NOMO-1 (cell line): Measurements from ENCODE around the gene RFX2.

ENCODE experiments used
- DNase-seq, 2 experiments: peaks; one replicate each; lab custom pipeline; 2025; ENCODE audit not compliant: unreplicated experiment in 2 of 2; lab: John Stamatoyannopoulos, UW

The RFX2 gene

DNA sequence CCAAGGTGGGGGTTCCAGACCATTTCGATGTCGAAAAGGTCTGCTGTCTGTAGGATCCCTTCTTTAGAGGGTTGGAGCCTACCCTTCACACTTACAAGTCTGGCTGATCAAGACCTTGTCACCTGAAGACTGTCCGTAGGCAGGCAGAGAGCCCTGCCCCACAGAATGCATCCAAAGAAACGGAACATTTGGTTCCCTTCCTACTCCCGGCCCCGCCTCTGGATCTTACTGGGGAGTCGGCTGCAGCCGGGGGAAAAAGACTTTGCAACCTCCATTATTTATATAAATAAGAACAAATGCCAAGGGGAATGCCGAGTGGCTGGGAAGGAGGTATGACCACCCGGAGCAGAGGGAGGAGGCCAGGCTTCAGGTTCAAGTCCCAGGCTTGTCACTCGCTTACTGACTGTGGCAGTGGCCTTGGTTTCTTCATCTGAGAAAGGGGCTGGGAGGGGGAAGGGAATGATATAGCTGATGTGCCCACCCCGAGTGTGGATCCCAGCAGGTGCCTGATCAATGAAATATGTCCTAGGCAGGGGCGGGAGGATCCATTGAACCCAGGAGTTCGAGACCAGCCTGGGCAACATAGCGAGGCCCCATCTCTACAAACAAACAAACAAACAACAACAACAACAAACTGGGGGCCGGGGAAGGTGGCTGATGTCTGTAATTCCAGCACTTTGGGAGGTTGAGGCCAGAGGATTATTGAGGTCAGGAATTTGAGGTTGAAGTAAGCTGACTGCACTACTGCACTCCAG is 48.7 kb downstream of the RFX2 start:
- DNase-seq = no peak

DNA sequence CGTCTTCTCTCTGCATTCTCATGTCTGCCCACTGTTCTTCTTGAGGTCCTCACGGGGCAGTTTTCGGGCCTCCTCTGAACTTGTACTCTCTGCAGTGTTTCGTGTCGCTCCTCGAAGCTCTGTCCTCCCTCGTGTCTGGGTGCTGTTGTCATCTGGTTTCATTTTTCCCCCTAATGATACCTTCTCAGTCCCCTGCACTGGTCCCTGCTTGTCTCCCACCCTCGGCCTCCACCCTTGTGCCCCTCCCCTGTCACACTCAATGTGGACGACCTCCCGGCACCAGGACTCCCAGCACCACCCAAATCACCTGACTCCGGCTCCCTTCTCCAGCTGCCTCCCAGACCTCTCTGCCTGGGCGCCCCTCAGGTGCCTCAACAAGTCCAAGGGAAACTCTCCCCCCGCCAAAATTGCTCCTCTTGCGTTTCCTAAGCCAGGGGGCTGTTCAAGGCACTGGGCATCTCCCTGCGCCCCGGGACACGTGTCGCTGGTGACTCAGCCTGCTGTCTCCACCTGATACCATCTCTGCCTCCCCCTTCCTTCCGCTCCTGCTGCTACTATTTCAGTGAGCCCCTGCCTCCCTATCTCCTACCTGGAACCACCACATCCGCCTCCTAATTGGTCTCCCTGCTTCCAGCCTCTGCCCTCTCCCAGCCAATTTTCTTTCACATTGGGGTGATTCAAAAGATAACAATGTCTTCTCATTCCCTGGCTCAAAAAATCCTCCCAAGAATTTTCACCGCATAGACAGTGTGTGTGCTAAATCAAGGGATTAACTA is 49.5 kb downstream of the RFX2 start:
- no peak for DNase-seq

DNA sequence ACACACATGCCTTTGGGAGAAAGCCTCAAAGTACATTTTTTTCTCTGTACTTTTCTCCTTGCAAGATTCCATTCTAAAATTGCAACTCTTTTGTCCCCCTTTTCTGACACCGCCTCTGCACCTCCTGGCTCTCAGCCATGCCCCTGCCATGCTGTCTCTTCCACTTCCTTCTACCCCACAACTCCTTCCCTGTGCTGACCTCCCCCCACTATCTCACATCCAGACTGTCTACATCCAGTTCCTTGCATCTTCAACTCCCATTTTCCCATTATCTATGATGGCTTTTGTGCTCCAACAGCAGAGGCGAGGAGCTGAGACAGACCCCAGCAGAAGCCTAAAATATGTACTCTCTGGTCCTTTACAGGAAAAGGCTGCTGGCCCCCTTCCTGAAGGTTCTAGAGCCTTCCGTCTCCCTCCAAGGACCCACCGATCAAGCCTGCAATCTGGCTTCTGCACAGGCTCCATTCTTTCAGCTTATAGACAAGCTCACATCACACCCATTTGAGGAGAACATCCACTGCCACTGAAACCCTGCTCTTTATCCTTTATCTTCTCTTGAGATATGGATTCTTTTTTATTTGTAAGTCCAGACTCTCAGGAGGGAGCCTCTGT is 50.2 kb downstream of the RFX2 start:
- DNase-seq = no peak

DNA sequence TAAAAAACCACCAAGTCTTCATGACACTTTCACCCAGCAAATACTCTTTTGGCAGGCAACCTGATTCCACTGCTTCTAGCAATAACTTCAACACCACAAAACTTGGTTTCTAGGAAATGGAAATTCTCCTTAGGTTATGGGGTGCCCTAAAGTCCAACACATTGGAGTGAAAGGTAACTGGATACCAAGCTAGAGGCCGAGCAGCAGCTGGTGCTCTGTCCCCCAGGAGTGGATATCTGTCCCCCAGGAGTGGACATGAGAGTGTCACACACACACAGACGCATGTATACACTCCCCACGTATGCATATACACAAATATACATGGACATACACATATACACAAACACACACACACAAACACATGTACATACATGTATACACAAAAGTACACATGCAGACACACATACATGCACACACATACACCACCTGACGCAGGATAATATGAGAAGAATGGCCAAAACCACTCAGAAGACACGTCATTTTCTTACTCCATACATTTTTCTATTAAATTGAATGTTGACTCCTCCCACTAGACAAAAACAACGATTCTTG is 50.8 kb downstream of the RFX2 start:
- no peak for DNase-seq

DNA sequence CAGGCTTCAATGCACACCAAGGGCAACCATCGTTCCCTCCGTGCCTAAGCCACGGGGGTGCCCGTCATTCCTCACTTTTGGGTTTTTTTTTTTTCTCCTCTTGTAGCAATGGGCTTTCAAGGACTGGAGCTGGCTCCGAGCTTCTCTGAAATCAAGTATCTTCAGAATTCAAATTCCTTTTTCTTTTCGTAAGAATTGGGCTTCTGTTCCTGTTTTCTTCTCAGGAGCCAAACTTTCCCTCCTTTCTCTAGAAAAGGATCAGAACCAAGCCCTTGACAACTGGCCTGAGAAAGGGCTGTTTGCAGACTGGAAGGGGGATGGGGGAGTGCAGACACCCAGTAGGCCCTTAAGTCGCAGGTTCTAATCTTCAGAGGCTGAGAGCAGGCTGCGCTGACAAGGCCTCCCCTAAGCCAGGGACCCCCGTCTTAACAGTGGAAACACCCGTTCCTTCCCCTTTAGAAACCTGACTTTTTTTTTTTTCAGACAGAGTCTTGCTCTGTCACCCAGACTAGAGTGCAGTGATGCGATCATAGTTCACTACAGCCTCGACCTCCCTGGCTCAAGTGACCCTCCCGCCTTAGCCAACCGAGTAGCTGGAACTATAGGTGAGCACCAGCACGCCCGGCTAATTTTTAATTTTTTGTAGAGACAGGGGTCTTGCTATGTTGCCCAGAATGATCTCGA is 51.6 kb downstream of the RFX2 start:
- DNase-seq = no peak

DNA sequence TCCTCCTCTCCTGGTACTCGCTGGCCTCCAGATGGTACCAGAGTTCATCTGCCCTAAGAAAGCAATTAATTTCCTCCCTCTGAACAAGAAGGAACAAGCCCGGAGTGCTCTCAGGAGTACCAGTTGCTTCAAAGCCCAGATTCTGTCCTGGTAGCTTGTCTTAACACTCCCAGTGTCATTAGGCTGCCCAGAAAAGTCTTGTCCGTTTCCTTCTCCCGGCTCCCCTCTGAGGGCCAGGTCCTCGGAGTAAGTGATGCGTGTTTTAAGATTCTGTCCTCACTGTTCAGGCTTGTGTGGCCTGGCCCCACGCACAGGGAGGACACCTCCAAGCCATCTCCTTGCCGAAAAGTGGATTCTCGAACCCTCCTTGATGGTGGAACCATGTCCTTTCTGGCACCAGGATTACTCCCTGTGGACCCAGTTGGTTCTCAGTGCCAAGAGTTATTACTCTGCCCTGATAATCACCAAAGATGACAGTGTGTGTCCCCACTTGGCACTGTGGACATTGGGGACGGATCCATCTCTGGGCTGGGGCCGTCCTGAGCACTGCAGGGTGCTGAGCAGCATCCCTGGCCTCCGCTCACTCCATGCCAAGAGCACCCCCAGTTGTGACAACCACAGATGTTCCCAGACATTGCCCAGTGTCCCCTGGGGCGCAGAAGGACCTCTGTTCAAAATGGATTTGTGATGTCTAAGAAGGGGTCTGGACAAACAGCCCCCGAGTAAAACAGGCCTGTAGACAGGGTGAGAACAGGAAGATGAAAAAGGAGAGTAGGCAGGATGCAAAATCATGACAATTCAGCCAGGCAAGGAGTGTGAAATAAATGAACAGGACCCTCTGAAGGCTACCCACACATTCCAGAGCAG is 52.4 kb downstream of the RFX2 start:
- no peak for DNase-seq

DNA sequence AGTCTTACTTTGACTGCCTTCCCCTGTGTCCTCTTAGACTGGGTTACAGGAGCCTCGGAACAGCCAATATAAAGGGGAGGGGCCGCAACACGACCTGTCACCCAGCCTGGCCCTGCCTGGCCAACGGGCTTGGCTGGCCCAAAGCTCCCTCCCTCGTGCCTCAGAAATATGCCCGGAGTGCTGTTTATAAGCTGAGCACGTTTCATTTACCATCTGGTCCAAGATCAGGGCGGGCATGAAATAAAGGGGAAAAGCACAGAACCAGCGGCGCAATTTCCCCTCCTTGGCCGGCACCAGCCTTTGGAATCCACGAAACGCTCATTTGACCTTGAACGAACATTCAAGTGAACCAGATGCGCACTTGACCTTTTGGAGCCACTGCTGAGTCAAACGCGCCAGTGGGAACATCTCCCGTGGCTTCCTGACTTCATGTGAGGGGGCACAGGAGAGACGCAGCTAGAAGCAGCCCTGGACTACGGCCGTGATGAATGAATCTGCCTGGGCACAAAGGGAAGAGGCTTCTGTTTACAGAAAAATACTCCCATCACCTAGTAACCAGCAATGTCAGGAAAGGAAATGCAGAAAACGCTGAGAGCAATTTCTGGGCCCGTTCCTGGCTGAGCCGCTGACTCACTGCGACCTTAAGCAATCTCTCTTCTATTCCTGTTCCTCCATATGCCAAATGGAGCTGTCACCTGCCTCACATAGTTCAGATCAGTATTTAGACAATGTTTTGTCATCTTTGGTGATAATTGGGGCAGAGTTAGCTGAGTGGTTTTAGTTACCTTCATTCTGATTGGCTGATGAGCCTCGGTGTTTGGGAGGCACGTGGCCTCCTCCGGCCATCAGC is 53.3 kb downstream of the RFX2 start:
- peak; percentile 96 to 99 for DNase-seq

DNA sequence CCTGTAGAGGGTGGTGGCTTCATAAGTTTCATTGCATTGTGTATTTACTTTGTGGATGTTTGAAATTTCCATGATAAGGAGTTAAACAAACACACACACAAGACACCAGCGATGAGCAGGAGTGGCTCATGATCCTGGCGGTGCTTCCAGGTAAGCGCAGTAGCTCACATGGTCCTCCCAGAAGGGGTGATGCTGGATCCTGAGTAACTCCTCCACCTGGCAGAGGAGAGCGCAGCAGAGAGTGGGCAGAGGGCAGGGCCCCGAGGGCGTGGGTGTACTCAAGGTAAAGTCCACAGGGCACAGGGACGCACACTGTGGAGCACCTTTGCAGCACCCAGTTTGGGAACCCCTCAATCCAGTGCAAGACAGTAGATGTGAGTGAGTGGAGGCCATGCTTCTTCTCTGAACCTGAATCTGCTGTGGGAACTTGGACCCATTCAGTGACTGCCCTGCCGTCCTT is 54.0 kb downstream of the RFX2 start:
- no peak for DNase-seq

DNA sequence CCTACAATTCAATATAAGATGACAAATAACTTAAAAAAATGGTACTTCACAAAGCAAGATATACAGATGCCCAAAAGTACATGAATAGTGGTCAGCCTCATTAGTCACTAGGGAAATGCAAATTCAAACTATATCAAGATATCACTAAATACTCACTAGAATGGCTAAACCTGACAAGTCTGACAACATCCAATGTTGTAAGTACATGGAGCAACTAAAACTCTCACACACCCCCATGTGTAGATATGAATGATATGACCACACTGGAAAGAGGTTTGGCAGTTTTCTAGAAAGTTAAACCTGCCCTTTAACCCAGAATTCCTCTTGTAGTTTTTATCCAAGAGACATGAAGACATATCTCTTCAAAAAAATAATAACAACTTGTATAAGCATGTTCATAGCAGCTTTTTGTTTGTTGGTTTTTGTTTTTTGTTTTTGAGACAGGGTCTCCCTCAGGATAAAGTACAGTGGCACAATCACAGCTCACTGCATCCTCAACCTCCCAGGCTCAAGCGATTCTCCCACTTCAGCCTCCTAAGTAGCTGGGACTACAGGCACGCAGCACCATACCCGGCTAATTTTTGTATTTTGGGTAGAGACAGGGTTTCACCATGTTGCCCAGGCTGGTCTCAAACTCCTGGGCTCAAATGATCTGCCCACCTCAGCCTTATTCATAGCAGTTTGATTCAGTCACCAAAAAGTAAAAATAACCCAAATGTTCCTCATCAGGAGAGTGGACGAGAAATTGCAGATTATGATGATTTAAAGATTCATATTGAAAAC is 55.1 kb downstream of the RFX2 start:
- no peak for DNase-seq

DNA sequence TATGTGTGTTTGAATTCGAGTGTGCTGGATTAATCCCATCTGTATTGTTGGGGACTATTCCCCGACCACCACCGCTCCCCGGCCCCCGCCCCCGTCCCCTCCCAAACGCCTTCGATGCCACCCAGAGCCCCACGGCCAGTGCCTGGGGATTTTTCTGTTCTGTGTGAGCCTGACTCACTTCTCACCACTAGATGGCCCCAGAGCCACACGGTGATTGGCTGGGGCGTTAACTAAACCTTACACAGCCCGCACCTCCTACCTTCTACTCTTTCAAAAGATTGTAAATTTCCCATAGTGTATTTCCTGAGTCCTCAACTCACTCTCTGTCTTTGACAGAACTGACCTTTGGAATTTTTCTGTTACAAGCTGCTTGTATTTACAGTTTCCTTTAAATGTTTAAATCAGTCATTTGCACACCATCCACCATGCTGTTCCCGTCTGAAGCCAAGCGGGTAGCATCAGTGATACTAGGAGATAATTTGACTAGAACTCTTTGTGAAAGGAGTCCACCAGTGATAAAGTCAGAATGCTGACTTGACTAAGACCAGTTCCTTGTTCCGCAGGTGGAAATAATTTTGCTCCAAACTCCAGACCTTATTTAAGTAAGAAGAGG is 61.4 kb downstream of the RFX2 start:
- peak; percentile 78 for DNase-seq

DNA sequence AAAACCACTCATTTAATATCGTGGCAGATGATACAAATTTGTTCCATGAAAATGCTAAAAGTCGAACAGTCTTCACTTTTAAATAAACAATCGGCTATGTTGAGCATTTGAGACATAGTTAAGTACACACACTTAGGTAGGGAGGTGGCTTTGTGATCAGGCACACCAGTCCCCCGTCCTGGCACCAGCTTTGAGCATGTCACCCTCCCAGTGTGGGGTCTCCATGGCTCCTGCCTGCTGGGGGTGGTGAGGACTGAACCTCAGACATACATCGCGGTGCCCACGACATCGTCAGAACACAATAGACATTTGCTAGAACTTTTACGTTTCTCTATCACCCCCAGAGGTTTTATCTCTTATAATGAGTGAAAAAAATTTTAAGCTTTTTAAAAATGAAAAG is 62.0 kb downstream of the RFX2 start:
- DNase-seq = no peak

DNA sequence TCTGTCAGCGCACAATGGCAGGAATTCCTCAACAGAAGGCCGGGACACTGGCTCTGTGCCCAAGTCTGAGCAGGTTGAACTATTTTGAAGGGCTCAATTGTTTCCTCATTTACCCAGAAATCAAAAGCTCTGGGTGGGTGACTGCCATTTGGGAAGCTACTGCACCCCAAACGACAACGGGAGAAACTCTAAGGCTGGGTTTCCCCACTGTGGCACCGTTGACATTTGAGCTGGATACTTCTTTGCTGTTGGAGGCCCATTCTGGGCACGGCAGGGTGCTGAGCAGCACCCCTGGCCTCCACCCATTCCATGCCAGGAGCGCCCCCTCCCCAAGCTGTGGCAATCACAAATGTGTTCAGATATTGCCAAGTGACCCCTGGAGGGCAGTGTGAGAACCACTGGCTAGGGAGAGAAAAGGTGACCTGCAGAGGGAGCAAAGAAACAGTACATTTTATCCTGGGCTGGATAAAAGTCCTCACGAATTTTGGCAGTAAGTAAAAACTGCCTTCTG is 62.5 kb downstream of the RFX2 start:
- peak in 1 of 2 experiments; percentile 28 for DNase-seq

DNA sequence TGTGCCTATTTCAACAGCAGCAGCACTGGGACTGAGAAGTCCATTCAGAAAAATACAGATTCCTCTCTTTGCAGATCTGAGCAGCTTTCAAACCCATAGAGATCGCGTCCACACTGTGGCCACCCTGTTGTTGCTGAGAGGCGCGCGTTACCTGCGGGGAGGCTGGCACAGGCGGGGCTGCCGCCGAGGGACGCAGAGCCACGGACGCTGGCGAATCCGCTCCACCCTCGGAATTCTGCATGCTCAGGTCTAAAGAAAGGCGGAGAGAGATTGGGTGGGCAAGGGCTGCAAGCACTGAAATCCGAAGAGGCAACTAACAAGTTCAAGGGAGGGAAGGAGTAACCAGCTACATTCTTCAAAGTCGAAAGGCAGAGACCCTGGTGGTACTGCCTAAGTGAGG is 63.0 kb downstream of the RFX2 start:
- no peak for DNase-seq

DNA sequence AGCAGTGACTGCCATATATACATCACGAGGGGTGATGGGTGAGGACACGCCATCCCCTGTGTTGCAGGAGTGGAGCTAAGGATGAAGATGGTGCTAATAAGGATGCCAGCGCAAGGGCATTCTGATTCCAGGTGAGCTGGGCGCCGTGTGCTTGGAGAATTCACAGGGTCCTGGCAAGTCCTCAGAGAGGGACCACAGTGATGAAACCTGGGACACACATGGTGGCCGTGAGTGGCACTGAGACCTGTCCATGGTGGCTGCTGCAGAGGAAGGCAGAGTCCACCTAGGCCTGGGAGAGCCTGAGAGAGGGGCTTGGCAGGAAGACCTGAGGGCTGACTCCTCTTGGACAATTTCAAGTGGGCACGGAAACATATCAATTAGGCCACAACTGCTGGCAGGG is 65.2 kb downstream of the RFX2 start:
- DNase-seq = no peak

DNA sequence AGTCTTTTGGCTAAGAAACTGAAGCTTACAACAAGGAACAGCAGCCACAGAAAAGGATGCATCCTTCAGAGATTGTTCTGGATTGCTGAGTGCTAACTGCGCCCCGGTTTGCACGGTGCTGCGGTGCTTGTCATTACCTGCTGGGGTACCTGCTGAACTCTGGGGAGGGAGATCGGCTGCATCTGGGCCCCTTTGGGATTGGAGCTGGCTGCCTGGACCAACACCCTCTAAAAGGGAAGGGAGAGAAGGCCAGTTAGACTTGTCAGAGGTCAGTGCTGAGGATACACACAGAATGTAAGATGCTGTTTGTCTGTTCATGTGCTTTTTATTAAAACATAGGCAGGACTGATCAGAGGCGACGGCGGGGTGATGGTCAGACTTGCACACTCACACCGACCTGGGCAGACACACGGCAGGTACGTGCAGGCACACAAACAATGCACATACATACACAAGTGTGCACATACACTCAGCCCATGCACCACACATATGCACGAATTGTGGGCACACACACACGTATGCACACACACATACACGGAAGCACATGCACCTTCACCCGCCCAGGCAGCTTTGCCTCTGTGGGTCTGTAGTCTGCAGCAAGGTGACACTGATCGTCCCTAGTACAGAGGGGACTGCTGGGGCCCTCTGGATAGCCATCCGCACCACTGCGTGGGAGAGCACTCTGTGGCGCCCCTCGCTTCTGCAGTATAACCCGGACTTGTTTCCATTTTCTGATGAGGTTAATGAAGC is 66.1 kb downstream of the RFX2 start:
- DNase-seq = no peak

DNA sequence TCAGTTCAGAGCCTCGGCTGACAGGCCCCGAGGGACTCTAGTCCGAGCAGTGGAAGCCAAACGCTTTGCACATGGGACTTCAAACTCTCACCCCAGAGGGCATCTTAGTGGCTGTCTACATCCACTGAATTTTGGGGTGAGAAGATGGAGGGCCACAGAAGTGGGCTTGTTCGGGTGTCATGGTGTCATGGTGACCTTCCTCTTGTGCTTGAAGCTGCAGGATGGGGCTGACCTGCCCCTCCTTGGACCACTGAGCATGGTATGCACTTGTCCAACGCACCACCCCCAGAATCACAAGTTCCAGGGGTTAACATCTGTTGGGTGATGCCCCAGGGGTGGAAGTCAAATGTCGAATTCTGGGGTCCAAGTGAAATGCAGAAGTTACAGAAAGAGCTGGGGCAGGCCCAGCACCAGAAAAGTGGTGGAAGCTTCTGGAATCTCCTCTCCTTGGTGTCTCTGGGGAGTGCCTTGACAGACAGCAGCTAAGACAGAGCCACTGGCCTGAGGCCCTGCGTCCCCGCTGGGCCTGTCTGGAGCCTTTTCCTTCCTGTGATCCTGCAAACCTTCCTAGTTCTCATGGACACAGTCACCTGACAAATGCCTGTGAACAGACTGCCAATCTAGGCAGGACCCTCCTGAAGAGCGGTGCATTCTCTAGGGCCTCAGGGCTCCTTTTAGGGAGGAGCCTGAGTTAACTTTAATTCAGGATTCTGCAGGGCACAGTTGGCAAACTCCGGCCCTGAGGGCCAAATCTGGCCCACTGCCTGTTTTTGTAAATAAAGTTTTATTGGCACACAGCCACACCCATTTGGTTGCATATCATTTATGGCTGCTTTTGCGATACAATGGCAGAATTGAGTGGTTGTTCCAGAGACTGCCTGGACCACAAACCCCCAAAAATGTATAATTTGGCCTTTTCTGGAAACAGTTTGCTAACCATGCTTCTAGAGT is 67.2 kb downstream of the RFX2 start:
- no peak for DNase-seq
